OCI-LY7 (cell line): ENCODE measurements around the gene EXOC4. TPM values are rescaled to one million over a fixed set of nuclear protein-coding genes. Genes with fewer than 3 reads are reported as not detected.

Experiments used
- BruUV-seq: library from RNA; stranded (reverse); fragments of 400-500 nt; replicated peaks from 2 replicates; lab custom pipeline; 2021; lab: Mats Ljungman, UMichigan
- CTCF ChIA-PET: fragments of 300-600 bp; sonication (Branson Sonifier 250); formaldehyde crosslinking; loops from one replicate; lab custom pipeline; 2022; ENCODE audit warnings: antibody characterized with exemption; ENCODE audit not compliant: unreplicated experiment; lab: Charles Lee
- POLR2A ChIA-PET: fragments of 300-600 bp; sonication (Branson Sonifier 250); formaldehyde crosslinking; loops from one replicate; lab custom pipeline; 2022; ENCODE audit warnings: antibody characterized with exemption; lab: Charles Lee
- DNase-seq: peaks from one replicate; pipeline ENCODE4 v3.0.0-alpha.2; 2015; ENCODE audit warnings: low spot score
- H2AFZ ChIP-seq: fragments of 200-600 bp; sonication (generic), shearing (Covaris generic); 2 replicates; pipeline ENCODE4 v1.6.1; 2014; ENCODE audit warnings: mild to moderate bottlenecking, antibody characterized with exemption, low read length, moderate library complexity
- H3K27ac ChIP-seq: fragments of 200-600 bp; sonication (generic); 2 replicates; pipeline ENCODE4 v1.5.1; 2014; ENCODE audit warnings: mixed run types, low read depth, mild to moderate bottlenecking, moderate library complexity, low read length, inconsistent platforms; ENCODE audit not compliant: poor library complexity, severe bottlenecking
- H3K36me3 ChIP-seq: fragments of 200-600 bp; sonication (generic); 2 replicates; pipeline ENCODE4 v1.6.1; 2014; ENCODE audit warnings: mild to moderate bottlenecking, antibody characterized with exemption, low read length, moderate library complexity, mixed read lengths; ENCODE audit not compliant: insufficient read depth
- H3K4me1 ChIP-seq: fragments of 200-600 bp; sonication (generic); 2 replicates; pipeline ENCODE4 v1.5.1; 2014; ENCODE audit warnings: mild to moderate bottlenecking, low read length; ENCODE audit not compliant: insufficient read depth, poor library complexity, severe bottlenecking
- H3K4me2 ChIP-seq: fragments of 200-600 bp; sonication (generic); 2 replicates; pipeline ENCODE4 v1.6.1; 2014; ENCODE audit warnings: mild to moderate bottlenecking, low read length
- H3K4me3 ChIP-seq: fragments of 200-600 bp; sonication (generic); 2 replicates; pipeline ENCODE4 v1.5.1; 2014; ENCODE audit warnings: mild to moderate bottlenecking, low read depth, low read length; ENCODE audit not compliant: poor library complexity, severe bottlenecking
- H3K79me2 ChIP-seq: fragments of 200-600 bp; sonication (generic); 2 replicates; pipeline ENCODE4 v1.6.1; 2016; ENCODE audit warnings: low read depth, mild to moderate bottlenecking, low read length, moderate library complexity, mixed read lengths; ENCODE audit not compliant: insufficient read depth
- H3K9me2 ChIP-seq: fragments of 200-600 bp; sonication (generic); 2 replicates; pipeline ENCODE4 v1.6.1; 2016; ENCODE audit warnings: mild to moderate bottlenecking, low read length, mixed read lengths; ENCODE audit not compliant: insufficient read depth
- H3K9me3 ChIP-seq: fragments of 200-600 bp; sonication (generic); 2 replicates; pipeline ENCODE4 v1.6.1; 2014; ENCODE audit warnings: mild to moderate bottlenecking, mixed run types, low read length, mixed read lengths
- H4K20me1 ChIP-seq: fragments of 200-600 bp; sonication (generic); 2 replicates; pipeline ENCODE4 v1.6.1; 2014; ENCODE audit warnings: mild to moderate bottlenecking, antibody characterized with exemption, low read length, moderate library complexity, mixed read lengths; ENCODE audit not compliant: insufficient read depth
- CTCF ChIP-seq: fragments of 200-600 bp; sonication (generic); conservative IDR thresholded peaks from 2 replicates; pipeline ENCODE4 v1.5.1; 2014; ENCODE audit warnings: mild to moderate bottlenecking, antibody characterized with exemption, low read length, moderate library complexity, mixed read lengths
- EZH2phosphoT487 ChIP-seq: fragments of 200-600 bp; sonication (generic); IDR thresholded peaks from 2 replicates; pipeline ENCODE4 v1.6.1; 2018; ENCODE audit warnings: low read depth, borderline replicate concordance, mild to moderate bottlenecking, mixed run types, antibody characterized with exemption, low read length, moderate library complexity, mixed read lengths
- intact Hi-C: fragments of 100-400 bp; cut with micrococcal nuclease; formaldehyde crosslinking; loops from one replicate; pipeline ENCODE4 v1.10.0; 2022; ENCODE audit not compliant: unreplicated experiment
- total RNA-seq, 2 experiments: library from RNA; depleted of rRNA in 1 of 2; stranded (reverse); fragments of >200 nt in 1 of 2; shearing (Covaris generic) in 1 of 2; gene quantifications; 2 replicates each; pipeline ENCODE4 v1.2.3, GENCODE V29; 2014 to 2022

Gene EXOC4
- total RNA-seq, 2 experiments from 2014 or later: 75.1 to 93.2 TPM

- H3K9me2 ChIP-seq: no peaks in the 10 kb centered on the region
- H3K4me1 ChIP-seq: peaks cover 3% of the 10 kb centered on the region
- no peaks in the 10 kb centered on the region for H3K9me3 ChIP-seq
- no peaks in the 10 kb centered on the region for H3K79me2 ChIP-seq
- H2AFZ ChIP-seq: no peak overlapping the region
- no peak overlapping the region for H3K27ac ChIP-seq
- no peak for DNase-seq
- TF ChIP-seq EZH2phosphoT487: no peak
- TF ChIP-seq CTCF: no peak
- ChIA-PET CTCF (no interaction called here), POLR2A (interaction anchor here (0.6 kb wide), 1 partner anchor 10 kb away, joined by 3 read pairs; no protein-coding TSS in a partner anchor)
- H3K36me3 ChIP-seq: peaks cover 25% of the 10 kb centered on the region
- no peaks in the 10 kb centered on the region for H4K20me1 ChIP-seq
- BruUV-seq: no TSS peak
- no peak overlapping the region for H3K4me2 ChIP-seq
- intact Hi-C loops: no loop called here
- H3K4me3 ChIP-seq: no peak overlapping the region
Observed at GRCh38 chr7:133282094-133282493, 29.2 kb downstream of the EXOC4 start.

GRCh38 chr7:133284092-133284491, 31.2 kb downstream of the EXOC4 start:
- BruUV-seq: no TSS peak
- peaks cover 3% of the 10 kb centered on the region for H3K4me1 ChIP-seq
- TF ChIP-seq EZH2phosphoT487: no peak
- no peak overlapping the region for H3K4me3 ChIP-seq
- ChIA-PET POLR2A (no interaction called here), CTCF (no interaction called here)
- no peaks in the 10 kb centered on the region for H3K9me3 ChIP-seq
- no peaks in the 10 kb centered on the region for H4K20me1 ChIP-seq
- H2AFZ ChIP-seq: no peak overlapping the region
- intact Hi-C loops: no loop called here
- H3K79me2 ChIP-seq: no peaks in the 10 kb centered on the region
- no peak overlapping the region for H3K27ac ChIP-seq
- H3K4me2 ChIP-seq: no peak overlapping the region
- no peaks in the 10 kb centered on the region for H3K9me2 ChIP-seq
- H3K36me3 ChIP-seq: peaks cover 15% of the 10 kb centered on the region
- no peak for DNase-seq

GRCh38 chr7:133288970-133289369, 36.1 kb downstream of the EXOC4 start:
- Histone ChIP-seq H3K9me2 (no peaks in the 10 kb centered on the region), H3K79me2 (no peaks in the 10 kb centered on the region), H3K36me3 (peaks cover 39% of the 10 kb centered on the region), H3K4me2 (no peak overlapping the region), H3K9me3 (no peaks in the 10 kb centered on the region), H3K4me1 (peaks cover 3% of the 10 kb centered on the region), H3K27ac (no peak overlapping the region), H4K20me1 (no peaks in the 10 kb centered on the region), H2AFZ (no peak overlapping the region), H3K4me3 (no peak overlapping the region)
- ChIA-PET POLR2A (interaction anchor here (0.7 kb wide), 1 partner anchor 179 kb away, joined by 3 read pairs; no protein-coding TSS in a partner anchor), CTCF (no interaction called here)
- intact Hi-C loops: no loop called here
- BruUV-seq: no TSS peak
- TF ChIP-seq CTCF: no peak
- TF ChIP-seq EZH2phosphoT487: no peak
- no peak for DNase-seq
